Gastrocnemius medialis (tissue), 4 donors: ENCODE measurements around the gene RHBDD1. TPM values are rescaled to one million over a fixed set of nuclear protein-coding genes. Genes with fewer than 3 reads are reported as not detected.
A peak's percentile ranks its signal among the peaks of the same experiment; 100 is the strongest.

ENCODE experiments used
- ATAC-seq, 2 donors: fragments of 150-250 bp; one replicate each; pipeline ENCODE4 v1.9.1; 2016
- DNase-seq, 2 donors: peaks; one replicate each; pipeline ENCODE4 v3.0.0-alpha.2; 2019
- H3K27ac ChIP-seq, 4 donors: fragments of 200-600 bp; sonication (generic); 1 replicate in 1 of 4; 2 replicates in 3 of 4; pipeline ENCODE4 v1.5.1; 2016 to 2018; ENCODE audit warnings: mild to moderate bottlenecking in 2 of 4, moderate library complexity in 1 of 4
- H3K27me3 ChIP-seq, 3 donors: fragments of 200-600 bp; sonication (generic) in 2 of 3; 1 replicate in 1 of 3; 2 replicates in 2 of 3; pipeline versions ENCODE4 v1.5.1 to v1.6.0; 2016 to 2019; ENCODE audit warnings: mild to moderate bottlenecking in 1 of 3, moderate library complexity in 1 of 3
- H3K36me3 ChIP-seq, 2 donors: fragments of 200-600 bp; sonication (generic) in 1 of 2; one replicate each; pipeline ENCODE4 v1.5.1; 2017 to 2018
- H3K4me1 ChIP-seq, 2 donors: fragments of 200-600 bp; sonication (generic) in 1 of 2; one replicate each; pipeline ENCODE4 v1.5.1; 2016 to 2017; ENCODE audit warnings: mild to moderate bottlenecking in 2 of 2
- H3K4me3 ChIP-seq, 4 donors: fragments of 200-600 bp; sonication (generic) in 3 of 4; 1 replicate in 1 of 4; 2 replicates in 3 of 4; pipeline ENCODE4 v1.5.1; 2016 to 2019; ENCODE audit warnings: mild to moderate bottlenecking in 2 of 4
- H3K9me3 ChIP-seq, 3 donors: fragments of 200-600 bp; sonication (generic) in 2 of 3; 1 replicate in 1 of 3; 2 replicates in 2 of 3; pipeline ENCODE4 v1.5.1; 2016 to 2019
- POLR2A ChIP-seq, 2 donors: fragments of 450-650 bp; IDR thresholded peaks; one replicate each; pipeline ENCODE4 v1.6.1; 2017; ENCODE audit warnings: antibody characterized with exemption in 2 of 2, mild to moderate bottlenecking in 2 of 2, moderate library complexity in 2 of 2
- in situ Hi-C, 4 donors: fragments of 200-750 bp; cut with MboI; loops; one replicate each; pipeline versions ENCODE4 v1.15.0 to v1.8.0; 2017; ENCODE audit warnings: low sequenced_read_pairs in 4 of 4
- intact Hi-C: fragments of 100-400 bp; cut with DNase I; formaldehyde crosslinking; loops from one replicate; pipeline ENCODE4 v1.15.1; 2023; ENCODE audit warnings: low total_unique reads
- total RNA-seq, 4 donors: library from RNA; depleted of rRNA; stranded (reverse); fragments of >200 nt; gene quantifications; one replicate each; pipeline versions ENCODE4 v1.1.0 to v1.2.3, GENCODE V29; 2016
- TF ChIP-seq, protein P1 (sequence below), 5 experiments: fragments of 450-650 bp in 3 of 5; fragments of 200-600 bp in 2 of 5; sonication (generic) in 2 of 5; IDR thresholded peaks in 4 of 5; conservative IDR thresholded peaks in 1 of 5; 1 replicate in 4 of 5; 2 replicates in 1 of 5; pipeline ENCODE4 v1.5.1; 2016 to 2019; ENCODE audit warnings: antibody characterized with exemption in 5 of 5, mild to moderate bottlenecking in 3 of 5, moderate library complexity in 3 of 5

RHBDD1 gene
- total RNA-seq, 4 donors from 2014 or later = 6.2 to 14.2 (median 8.7) TPM

DNA sequence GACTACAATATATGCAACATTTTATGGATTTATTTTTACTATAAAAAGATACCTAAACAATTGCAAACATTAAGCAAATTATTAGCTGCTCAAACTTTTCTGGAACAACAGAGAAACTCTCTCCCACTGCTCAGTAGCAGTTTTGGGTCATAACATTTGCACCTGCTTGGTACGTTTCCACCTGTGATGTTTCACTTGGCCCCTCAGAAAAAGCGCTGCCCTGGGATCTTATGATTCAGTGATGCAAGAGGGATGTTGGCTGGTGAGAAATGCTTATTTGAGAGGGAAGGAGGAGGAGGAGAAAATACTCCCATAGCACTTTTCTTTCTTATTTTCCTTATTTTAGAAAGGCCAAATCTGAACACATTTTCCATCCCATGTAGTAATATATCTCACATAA, 45.4 kb upstream of the RHBDD1 start:
- H3K4me1 ChIP-seq = peaks cover 53 to 62% of the 10 kb centered on the region in 2 donors
- DNase-seq = peak; percentile 25 to 41
- peak overlapping the region; percentile 95 to 99 (median 98) for H3K27ac ChIP-seq
- peak overlapping the region; percentile 71 to 89 (median 80) for H3K4me3 ChIP-seq
- intact Hi-C loops (loop anchor here (2.0 to 10.0 kb wide), 4 partner anchors 14 to 646 kb away; no protein-coding TSS in a partner anchor), in situ Hi-C loops (loop anchor here in 2 of 4 donors (5.0 to 25.0 kb wide), 3 partner anchors 46 to 128 kb away; no protein-coding TSS in a partner anchor)
- no peaks in the 10 kb centered on the region for H3K9me3 ChIP-seq
- ATAC-seq = peak in 1 of 2 donors; percentile 20
- H3K36me3 ChIP-seq = no peaks in the 10 kb centered on the region
- H3K27me3 ChIP-seq = no peaks in the 10 kb centered on the region
- TF ChIP-seq, protein P1, sequence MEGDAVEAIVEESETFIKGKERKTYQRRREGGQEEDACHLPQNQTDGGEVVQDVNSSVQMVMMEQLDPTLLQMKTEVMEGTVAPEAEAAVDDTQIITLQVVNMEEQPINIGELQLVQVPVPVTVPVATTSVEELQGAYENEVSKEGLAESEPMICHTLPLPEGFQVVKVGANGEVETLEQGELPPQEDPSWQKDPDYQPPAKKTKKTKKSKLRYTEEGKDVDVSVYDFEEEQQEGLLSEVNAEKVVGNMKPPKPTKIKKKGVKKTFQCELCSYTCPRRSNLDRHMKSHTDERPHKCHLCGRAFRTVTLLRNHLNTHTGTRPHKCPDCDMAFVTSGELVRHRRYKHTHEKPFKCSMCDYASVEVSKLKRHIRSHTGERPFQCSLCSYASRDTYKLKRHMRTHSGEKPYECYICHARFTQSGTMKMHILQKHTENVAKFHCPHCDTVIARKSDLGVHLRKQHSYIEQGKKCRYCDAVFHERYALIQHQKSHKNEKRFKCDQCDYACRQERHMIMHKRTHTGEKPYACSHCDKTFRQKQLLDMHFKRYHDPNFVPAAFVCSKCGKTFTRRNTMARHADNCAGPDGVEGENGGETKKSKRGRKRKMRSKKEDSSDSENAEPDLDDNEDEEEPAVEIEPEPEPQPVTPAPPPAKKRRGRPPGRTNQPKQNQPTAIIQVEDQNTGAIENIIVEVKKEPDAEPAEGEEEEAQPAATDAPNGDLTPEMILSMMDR (IDR thresholded peaks at IDR 0.05 in 4 of 5, conservative IDR thresholded peaks at IDR 0.05 in 1 of 5) = no peak
- TF ChIP-seq POLR2A (IDR thresholded peaks at IDR 0.05) = no peak

DNA sequence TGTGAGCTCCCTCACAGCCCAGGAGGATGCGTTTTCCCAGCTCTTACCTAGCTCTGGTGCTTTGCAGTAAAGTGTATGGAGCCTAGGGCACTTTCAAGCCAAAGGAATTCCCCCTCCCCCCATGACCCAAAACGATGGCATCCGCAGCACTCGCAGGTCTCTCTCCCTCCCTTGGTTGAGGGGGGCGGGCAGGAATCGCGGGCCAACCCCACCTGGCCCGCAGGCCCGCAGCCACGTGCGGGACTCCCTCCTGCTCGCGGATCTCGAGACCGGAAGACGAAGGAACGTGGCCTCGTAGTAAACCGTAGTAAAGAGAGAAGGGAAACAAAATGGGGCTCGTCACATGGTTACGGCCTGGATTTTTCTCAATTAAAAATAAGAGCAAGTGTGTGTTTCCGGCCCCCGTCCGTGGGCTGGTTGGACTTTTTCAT, 44.8 kb upstream of the RHBDD1 start:
- H3K36me3 ChIP-seq = no peaks in the 10 kb centered on the region
- TF ChIP-seq, protein P1 (IDR thresholded peaks at IDR 0.05 in 4 of 5, conservative IDR thresholded peaks at IDR 0.05 in 1 of 5) = no peak
- no peak for TF ChIP-seq POLR2A (IDR thresholded peaks at IDR 0.05)
- H3K4me3 ChIP-seq = peak overlapping the region; percentile 71 to 89 (median 80)
- intact Hi-C loops (loop anchor here (2.0 to 10.0 kb wide), 4 partner anchors 14 to 646 kb away; no protein-coding TSS in a partner anchor), in situ Hi-C loops (loop anchor here in 2 of 4 donors (5.0 to 25.0 kb wide), 3 partner anchors 46 to 129 kb away; no protein-coding TSS in a partner anchor)
- ATAC-seq = peak; percentile 70 to 71
- peak; percentile 50 to 73 for DNase-seq
- peaks cover 58 to 69% of the 10 kb centered on the region in 2 donors for H3K4me1 ChIP-seq
- H3K27me3 ChIP-seq = no peaks in the 10 kb centered on the region
- peak overlapping the region; percentile 95 to 99 (median 98) for H3K27ac ChIP-seq
- no peaks in the 10 kb centered on the region for H3K9me3 ChIP-seq

DNA sequence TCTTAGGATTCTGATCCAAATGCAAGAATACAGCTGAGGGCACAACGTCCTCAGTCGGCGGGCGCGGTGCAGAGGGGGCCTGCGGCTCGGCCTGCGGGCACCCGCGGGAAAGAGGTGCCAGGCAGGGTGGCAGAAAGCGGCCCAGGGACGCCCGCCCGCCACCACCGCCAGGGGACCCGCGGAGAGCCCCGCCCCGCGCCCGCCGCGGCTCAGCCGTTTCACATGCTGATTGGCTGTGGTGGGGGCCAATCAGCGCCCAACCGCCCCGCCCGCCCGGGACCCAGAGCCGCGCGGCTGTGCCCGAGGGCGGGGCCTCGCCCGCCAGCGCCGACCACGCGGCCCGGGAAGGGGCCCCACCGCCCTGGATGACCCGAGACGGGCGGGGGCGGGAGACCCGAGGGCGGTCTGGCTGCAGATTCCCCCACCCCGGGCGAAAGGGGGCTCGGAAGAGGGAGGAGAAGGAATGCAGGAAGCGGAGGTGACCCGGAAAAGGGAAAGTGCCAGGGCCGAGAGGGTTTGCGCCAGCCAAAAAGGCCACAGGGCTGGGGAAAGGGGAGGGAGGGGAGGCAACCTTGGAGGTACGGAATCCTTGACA, 44.3 kb upstream of the RHBDD1 start:
- Histone ChIP-seq H3K27me3 (no peaks in the 10 kb centered on the region), H3K36me3 (no peaks in the 10 kb centered on the region), H3K27ac (peak overlapping the region; percentile 95 to 99 (median 98)), H3K4me3 (peak overlapping the region; percentile 71 to 89 (median 80)), H3K4me1 (peaks cover 63 to 74% of the 10 kb centered on the region in 2 donors), H3K9me3 (no peaks in the 10 kb centered on the region)
- ATAC-seq = peak; percentile 71 to 74
- TF ChIP-seq, protein P1 (IDR thresholded peaks at IDR 0.05 in 4 of 5, conservative IDR thresholded peaks at IDR 0.05 in 1 of 5) = peak; percentile 45 to 80 (median 72)
- peak; percentile 79 to 95 for TF ChIP-seq POLR2A (IDR thresholded peaks at IDR 0.05)
- intact Hi-C loops (loop anchor here (2.0 to 10.0 kb wide), 4 partner anchors 15 to 647 kb away; no protein-coding TSS in a partner anchor), in situ Hi-C loops (loop anchor here in 2 of 4 donors (5.0 to 25.0 kb wide), 3 partner anchors 47 to 129 kb away; no protein-coding TSS in a partner anchor)
- peak; percentile 89 to 93 for DNase-seq

DNA sequence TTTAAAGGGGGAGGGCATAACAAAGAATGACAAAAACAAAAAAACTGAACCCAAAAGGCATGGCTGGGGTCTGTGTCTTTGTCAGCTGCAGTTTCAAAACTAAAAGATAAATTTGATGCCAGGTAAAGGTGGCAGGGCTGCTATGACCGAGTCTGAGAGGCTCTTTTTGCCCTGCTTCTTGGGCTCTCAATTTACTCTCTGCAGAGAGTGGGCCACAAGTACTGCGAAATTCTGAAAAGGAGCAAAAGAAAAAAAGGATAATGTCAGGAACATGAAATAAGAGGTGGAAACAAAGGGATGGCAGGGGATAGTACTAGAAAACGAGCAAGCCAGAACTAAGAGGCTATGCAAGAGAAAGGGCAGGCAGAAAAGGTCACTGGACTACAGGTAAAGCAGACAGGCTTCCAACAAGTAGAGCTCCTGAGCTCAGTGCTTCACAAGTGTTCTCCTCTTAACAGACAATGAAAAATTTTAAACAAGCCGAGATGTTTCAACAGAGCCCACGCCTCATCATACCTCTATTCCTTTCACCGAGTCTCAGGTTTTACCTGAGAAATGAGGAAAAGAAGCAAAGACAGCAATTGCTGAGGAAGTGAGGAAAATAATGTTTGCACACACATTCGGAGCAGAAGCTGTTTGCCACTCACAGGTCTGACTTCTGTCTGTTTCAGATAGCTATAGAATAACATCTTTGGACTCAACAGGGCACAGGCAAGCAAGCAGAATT, 43.5 kb upstream of the RHBDD1 start:
- TF ChIP-seq, protein P1 (IDR thresholded peaks at IDR 0.05 in 4 of 5, conservative IDR thresholded peaks at IDR 0.05 in 1 of 5) = no peak
- TF ChIP-seq POLR2A (IDR thresholded peaks at IDR 0.05) = no peak
- Histone ChIP-seq H3K36me3 (no peaks in the 10 kb centered on the region), H3K27ac (peak overlapping the region; percentile 95 to 99 (median 98)), H3K9me3 (no peaks in the 10 kb centered on the region), H3K4me1 (peaks cover 69 to 75% of the 10 kb centered on the region in 2 donors), H3K27me3 (no peaks in the 10 kb centered on the region), H3K4me3 (peak overlapping the region; percentile 71 to 89 (median 80))
- ATAC-seq = peak in 1 of 2 donors; percentile 13
- no peak for DNase-seq
- intact Hi-C loops (loop anchor here (5.0 to 10.0 kb wide), 3 partner anchors 35 to 648 kb away; no protein-coding TSS in a partner anchor), in situ Hi-C loops (loop anchor here in 2 of 4 donors (5.0 to 25.0 kb wide), 3 partner anchors 48 to 130 kb away; no protein-coding TSS in a partner anchor)
